HG03045 (cell line): Measurements from ENCODE around the gene ATP2A3.
"Not testable (repeated sequence)": the region's sequence is repeated elsewhere in the genome, so short reads cannot be mapped to it uniquely, and the experiment has no call there.

ENCODE experiments used
- ATAC-seq: cut with Tn5 transposase; IDR thresholded peaks from one replicate; pipeline ENCODE4 v1.9.1; 2021; ENCODE audit warnings: mild to moderate bottlenecking, moderate library complexity; ENCODE audit not compliant: unreplicated experiment

Gene ATP2A3

GRCh38 chr17:3992370-3992769, 28.1 kb upstream of the ATP2A3 start:
- ATAC-seq, result no peak

GRCh38 chr17:3991699-3992098, 27.5 kb upstream of the ATP2A3 start:
- ATAC-seq, result not testable (repeated sequence)

- no peak for ATAC-seq
These were observed 26.3 kb upstream of the ATP2A3 start for GRCh38 chr17:3990386-3991127.

- no peak for ATAC-seq
These were observed 25.0 kb upstream of the ATP2A3 start for GRCh38 chr17:3989041-3989886.

- no peak for ATAC-seq
These were observed 24.2 kb upstream of the ATP2A3 start for GRCh38 chr17:3988297-3989040.

- no peak for ATAC-seq
These were observed 22.7 kb upstream of the ATP2A3 start for GRCh38 chr17:3986939-3987335.

- ATAC-seq, result no peak
These were observed 22.2 kb upstream of the ATP2A3 start for GRCh38 chr17:3986270-3986938.

GRCh38 chr17:3985846-3986245, 21.6 kb upstream of the ATP2A3 start:
- no peak for ATAC-seq

GRCh38 chr17:3983606-3984484, 19.6 kb upstream of the ATP2A3 start:
- no peak for ATAC-seq

GRCh38 chr17:3982541-3983017, 18.3 kb upstream of the ATP2A3 start:
- no peak for ATAC-seq

GRCh38 chr17:3982113-3982512, 17.9 kb upstream of the ATP2A3 start:
- ATAC-seq, result no peak

- no peak for ATAC-seq
These were observed 17.2 kb upstream of the ATP2A3 start for GRCh38 chr17:3981455-3981854.

GRCh38 chr17:3980381-3981014, 16.3 kb upstream of the ATP2A3 start:
- ATAC-seq, result no peak

- ATAC-seq, result no peak
These were observed 15.0 kb upstream of the ATP2A3 start for GRCh38 chr17:3979290-3979611.

GRCh38 chr17:3978421-3979289, 14.4 kb upstream of the ATP2A3 start:
- no peak for ATAC-seq

GRCh38 chr17:3977387-3977786, 13.2 kb upstream of the ATP2A3 start:
- no peak for ATAC-seq

GRCh38 chr17:3976675-3977171, 12.5 kb upstream of the ATP2A3 start:
- no peak for ATAC-seq

- ATAC-seq, result no peak
These were observed 10.7 kb upstream of the ATP2A3 start for GRCh38 chr17:3974980-3975379.
